Smooth muscle cell (in vitro differentiated cells): Measurements from ENCODE around the gene CDH13. TPM values are rescaled to one million over a fixed set of nuclear protein-coding genes. Genes with fewer than 3 reads are reported as not detected.
A peak's percentile ranks its signal among the peaks of the same experiment; 100 is the strongest.

Source experiments
- DNase-seq: peaks from one replicate; lab custom pipeline; 2025; ENCODE audit not compliant: unreplicated experiment; lab: John Stamatoyannopoulos, UW
- H2AFZ ChIP-seq: fragments of 200-600 bp; sonication (generic); 2 replicates; pipeline ENCODE4 v1.6.0; 2016; ENCODE audit warnings: antibody characterized with exemption, low read depth, mild to moderate bottlenecking
- H3F3A ChIP-seq: fragments of 200-600 bp; sonication (generic); 2 replicates; pipeline ENCODE4 v1.6.0; 2017; ENCODE audit warnings: antibody characterized with exemption, low read depth
- H3K27ac ChIP-seq: fragments of 200-600 bp; sonication (generic); 2 replicates; pipeline ENCODE4 v1.5.1; 2016; ENCODE audit warnings: low read depth, mild to moderate bottlenecking
- H3K27me3 ChIP-seq: fragments of 200-600 bp; sonication (generic); 2 replicates; pipeline ENCODE4 v1.6.1; 2016; ENCODE audit warnings: low read depth, mild to moderate bottlenecking
- H3K36me3 ChIP-seq: fragments of 200-600 bp; sonication (generic); 2 replicates; pipeline ENCODE4 v1.5.1; 2016; ENCODE audit warnings: low read depth
- H3K4me1 ChIP-seq: fragments of 200-600 bp; sonication (generic); 2 replicates; pipeline ENCODE4 v1.5.1; 2016; ENCODE audit warnings: low read depth
- H3K4me2 ChIP-seq: fragments of 200-600 bp; sonication (generic); 2 replicates; pipeline ENCODE4 v1.6.0; 2016; ENCODE audit warnings: mild to moderate bottlenecking
- H3K4me3 ChIP-seq: fragments of 200-600 bp; sonication (generic); 2 replicates; pipeline ENCODE4 v1.5.1; 2016; ENCODE audit warnings: mild to moderate bottlenecking
- H3K79me2 ChIP-seq: fragments of 200-600 bp; sonication (generic); 2 replicates; pipeline ENCODE4 v1.6.0; 2016; ENCODE audit warnings: low read depth, mild to moderate bottlenecking
- H3K9ac ChIP-seq: fragments of 200-600 bp; sonication (generic); 2 replicates; pipeline ENCODE4 v1.6.0; 2016; ENCODE audit warnings: low read depth
- H3K9me3 ChIP-seq: fragments of 200-600 bp; sonication (generic); replicated peaks from 2 replicates; pipeline ENCODE4 v1.5.1; 2016; ENCODE audit warnings: low read depth
- H4K20me1 ChIP-seq: fragments of 200-600 bp; sonication (generic); 2 replicates; pipeline ENCODE4 v1.6.0; 2016; ENCODE audit warnings: low read depth
- CTCF ChIP-seq: fragments of 200-600 bp; sonication (generic); IDR thresholded peaks from 2 replicates; pipeline ENCODE4 v1.5.1; 2017; ENCODE audit warnings: borderline replicate concordance, mild to moderate bottlenecking, antibody characterized with exemption; ENCODE audit not compliant: insufficient read depth, poor library complexity, severe bottlenecking
- WGBS: methylation state at CpG from one replicate; pipeline ENCODE4 v1.1.7; 2016; ENCODE audit warnings: low lambda C conversion rate; 5-methylcytosine and 5-hydroxymethylcytosine counted together
- polyA plus RNA-seq: library from polyadenylated mRNA; unstranded; fragments of >200 nt; fragmentation: Nextera tagmentation; extraction: Ambion mirVana; gene quantifications from 2 replicates; pipeline ENCODE4 v1.2.1, GENCODE V29; 2016
- total RNA-seq: library from RNA; depleted of rRNA; stranded (reverse); fragments of >200 nt; gene quantifications from 2 replicates; pipeline ENCODE4 v1.2.3, GENCODE V29; 2014

The CDH13 gene
- total and polyA plus RNA-seq, 2 experiments from 2014 or later, result 12.1 to 32.2 TPM

GRCh38 chr16:83174671-83175070, 547.9 kb downstream of the CDH13 start:
- Histone ChIP-seq H3K79me2 (no peaks in the 10 kb centered on the region), H3K9ac (no peak overlapping the region), H3K4me2 (no peak overlapping the region), H3K4me3 (no peak overlapping the region), H3K9me3 (no peaks in the 10 kb centered on the region), H3K27ac (no peak overlapping the region), H3F3A (no peaks in the 10 kb centered on the region), H3K36me3 (no peaks in the 10 kb centered on the region), H3K27me3 (no peaks in the 10 kb centered on the region), H2AFZ (no peak overlapping the region), H3K4me1 (no peaks in the 10 kb centered on the region), H4K20me1 (no peaks in the 10 kb centered on the region)
- DNase-seq, result no peak
- TF ChIP-seq CTCF, result no peak

- Histone ChIP-seq H3K36me3 (no peaks in the 10 kb centered on the region), H3K4me1 (no peaks in the 10 kb centered on the region)
- 80% methylated on average over 4 of the region's 4 CpGs for WGBS
Measured at GRCh38 chr16:83176802-83177201, 550.0 kb downstream of the CDH13 start.

GRCh38 chr16:83185902-83186301, 559.1 kb downstream of the CDH13 start:
- Histone ChIP-seq H3K9me3 (no peaks in the 10 kb centered on the region), H4K20me1 (no peaks in the 10 kb centered on the region), H3K79me2 (no peaks in the 10 kb centered on the region), H3K27ac (peak overlapping the region; percentile 94), H3K9ac (no peak overlapping the region), H3K36me3 (no peaks in the 10 kb centered on the region), H3K4me1 (no peaks in the 10 kb centered on the region), H3F3A (peaks cover 6% of the 10 kb centered on the region), H3K27me3 (no peaks in the 10 kb centered on the region), H3K4me3 (no peak overlapping the region), H2AFZ (no peak overlapping the region), H3K4me2 (no peak overlapping the region)
- no peak for TF ChIP-seq CTCF
- no peak for DNase-seq
- 92% methylated on average over 6 of the region's 6 CpGs for WGBS

More at GRCh38 chr16:83176802-83177201, 550.0 kb downstream of the CDH13 start:
- no peaks in the 10 kb centered on the region for H3F3A ChIP-seq
- H3K9ac ChIP-seq, result no peak overlapping the region
- H3K27ac ChIP-seq, result no peak overlapping the region
- TF ChIP-seq CTCF, result no peak
- H3K4me2 ChIP-seq, result no peak overlapping the region
- no peak for DNase-seq
- H3K79me2 ChIP-seq, result no peaks in the 10 kb centered on the region
- H2AFZ ChIP-seq, result no peak overlapping the region
- H3K9me3 ChIP-seq, result no peaks in the 10 kb centered on the region
- no peaks in the 10 kb centered on the region for H4K20me1 ChIP-seq
- no peak overlapping the region for H3K4me3 ChIP-seq
- H3K27me3 ChIP-seq, result no peaks in the 10 kb centered on the region

- no peaks in the 10 kb centered on the region for H3K9me3 ChIP-seq
- H3F3A ChIP-seq, result peaks cover 6% of the 10 kb centered on the region
- no peaks in the 10 kb centered on the region for H3K4me1 ChIP-seq
- H3K4me3 ChIP-seq, result no peak overlapping the region
- peak overlapping the region; percentile 86 for H3K9ac ChIP-seq
- 14% methylated on average over 3 of the region's 3 CpGs for WGBS
- no peaks in the 10 kb centered on the region for H3K27me3 ChIP-seq
- DNase-seq, result no peak
- no peak overlapping the region for H2AFZ ChIP-seq
- no peaks in the 10 kb centered on the region for H3K79me2 ChIP-seq
- H4K20me1 ChIP-seq, result no peaks in the 10 kb centered on the region
- no peak for TF ChIP-seq CTCF
- H3K36me3 ChIP-seq, result no peaks in the 10 kb centered on the region
- H3K27ac ChIP-seq, result peak overlapping the region; percentile 94
- peak overlapping the region; percentile 12 for H3K4me2 ChIP-seq
Measured at GRCh38 chr16:83187405-83187804, 560.6 kb downstream of the CDH13 start.
